Lower leg skin (tissue), 3 donors: ENCODE results near the gene RGS9BP.

Experiments
- CTCF ChIP-seq, 3 donors: fragments of 450-650 bp; IDR thresholded peaks; one replicate each; pipeline ENCODE4 v1.5.1; 2016; ENCODE audit warnings: antibody characterized with exemption in 3 of 3, mild to moderate bottlenecking in 3 of 3, moderate library complexity in 2 of 3
- POLR2A ChIP-seq, 2 donors: fragments of 450-650 bp; IDR thresholded peaks; one replicate each; pipeline ENCODE4 v1.6.1; 2016 to 2017; ENCODE audit warnings: antibody characterized with exemption in 2 of 2, mild to moderate bottlenecking in 1 of 2, moderate library complexity in 1 of 2

- TF ChIP-seq CTCF (IDR thresholded peaks at IDR 0.05) (no peak), POLR2A (IDR thresholded peaks at IDR 0.05) (no peak)
Observed at GRCh38 chr19:32688311-32688710, 12.7 kb downstream of the RGS9BP start.
